HL-60 (cell line): Measurements from ENCODE around the gene RHBG.
A peak's percentile ranks its signal among the peaks of the same experiment; 100 is the strongest.

ENCODE experiments used
- DNase-seq, 2 experiments: peaks; one replicate each; pipeline ENCODE4 v3.0.0-alpha.2; 2010 to 2020; ENCODE audit warnings: low read depth in 1 of 2, low spot score in 1 of 2
- H3K27ac ChIP-seq: fragments of 250-450 bp; sonication (Bioruptor Pico); replicated peaks from 2 replicates; pipeline ENCODE4 v1.5.1; 2020; ENCODE audit warnings: mild to moderate bottlenecking, moderate library complexity
- H3K27me3 ChIP-seq: fragments of 250-450 bp; sonication (Bioruptor Pico); 2 replicates; pipeline ENCODE4 v1.5.1; 2021; ENCODE audit warnings: mild to moderate bottlenecking, moderate library complexity; ENCODE audit not compliant: insufficient read depth, poor library complexity, severe bottlenecking
- H3K4me3 ChIP-seq: replicated peaks from 2 replicates; pipeline ENCODE4 v1.5.1; 2011; ENCODE audit warnings: mild to moderate bottlenecking, control low read depth, low read length; ENCODE audit not compliant: insufficient read depth
- CTCF ChIP-seq: IDR thresholded peaks from one replicate; pipeline ENCODE4 v1.5.1; 2011; ENCODE audit warnings: low read length, control low read depth, inconsistent platforms; ENCODE audit not compliant: insufficient read depth
- GABPA ChIP-seq: IDR thresholded peaks from 2 replicates; pipeline ENCODE4 v1.6.1; 2012; ENCODE audit warnings: low read depth
- POLR2AphosphoS5 ChIP-seq: IDR thresholded peaks from 2 replicates; pipeline ENCODE4 v1.6.1; 2012; ENCODE audit warnings: low read depth
- SPI1 ChIP-seq: IDR thresholded peaks from 2 replicates; pipeline ENCODE4 v1.6.1; 2012; ENCODE audit warnings: low read depth, mild to moderate bottlenecking, borderline replicate concordance
- TF ChIP-seq, protein P1 (sequence below): IDR thresholded peaks from 2 replicates; pipeline ENCODE4 v1.6.1; 2012; ENCODE audit warnings: low read depth; ENCODE audit not compliant: insufficient replicate concordance

The RHBG gene

GRCh38 chr1:156379420-156380165 lies 10.6 kb downstream of the RHBG start:
- no peak for DNase-seq
- TF ChIP-seq GABPA (no peak), CTCF (no peak), POLR2AphosphoS5 (no peak), SPI1 (no peak)
- TF ChIP-seq, protein P1, sequence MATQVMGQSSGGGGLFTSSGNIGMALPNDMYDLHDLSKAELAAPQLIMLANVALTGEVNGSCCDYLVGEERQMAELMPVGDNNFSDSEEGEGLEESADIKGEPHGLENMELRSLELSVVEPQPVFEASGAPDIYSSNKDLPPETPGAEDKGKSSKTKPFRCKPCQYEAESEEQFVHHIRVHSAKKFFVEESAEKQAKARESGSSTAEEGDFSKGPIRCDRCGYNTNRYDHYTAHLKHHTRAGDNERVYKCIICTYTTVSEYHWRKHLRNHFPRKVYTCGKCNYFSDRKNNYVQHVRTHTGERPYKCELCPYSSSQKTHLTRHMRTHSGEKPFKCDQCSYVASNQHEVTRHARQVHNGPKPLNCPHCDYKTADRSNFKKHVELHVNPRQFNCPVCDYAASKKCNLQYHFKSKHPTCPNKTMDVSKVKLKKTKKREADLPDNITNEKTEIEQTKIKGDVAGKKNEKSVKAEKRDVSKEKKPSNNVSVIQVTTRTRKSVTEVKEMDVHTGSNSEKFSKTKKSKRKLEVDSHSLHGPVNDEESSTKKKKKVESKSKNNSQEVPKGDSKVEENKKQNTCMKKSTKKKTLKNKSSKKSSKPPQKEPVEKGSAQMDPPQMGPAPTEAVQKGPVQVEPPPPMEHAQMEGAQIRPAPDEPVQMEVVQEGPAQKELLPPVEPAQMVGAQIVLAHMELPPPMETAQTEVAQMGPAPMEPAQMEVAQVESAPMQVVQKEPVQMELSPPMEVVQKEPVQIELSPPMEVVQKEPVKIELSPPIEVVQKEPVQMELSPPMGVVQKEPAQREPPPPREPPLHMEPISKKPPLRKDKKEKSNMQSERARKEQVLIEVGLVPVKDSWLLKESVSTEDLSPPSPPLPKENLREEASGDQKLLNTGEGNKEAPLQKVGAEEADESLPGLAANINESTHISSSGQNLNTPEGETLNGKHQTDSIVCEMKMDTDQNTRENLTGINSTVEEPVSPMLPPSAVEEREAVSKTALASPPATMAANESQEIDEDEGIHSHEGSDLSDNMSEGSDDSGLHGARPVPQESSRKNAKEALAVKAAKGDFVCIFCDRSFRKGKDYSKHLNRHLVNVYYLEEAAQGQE = no peak
- Histone ChIP-seq H3K27me3 (no peaks in the 10 kb centered on the region), H3K27ac (no peak overlapping the region), H3K4me3 (no peak overlapping the region)

DNA sequence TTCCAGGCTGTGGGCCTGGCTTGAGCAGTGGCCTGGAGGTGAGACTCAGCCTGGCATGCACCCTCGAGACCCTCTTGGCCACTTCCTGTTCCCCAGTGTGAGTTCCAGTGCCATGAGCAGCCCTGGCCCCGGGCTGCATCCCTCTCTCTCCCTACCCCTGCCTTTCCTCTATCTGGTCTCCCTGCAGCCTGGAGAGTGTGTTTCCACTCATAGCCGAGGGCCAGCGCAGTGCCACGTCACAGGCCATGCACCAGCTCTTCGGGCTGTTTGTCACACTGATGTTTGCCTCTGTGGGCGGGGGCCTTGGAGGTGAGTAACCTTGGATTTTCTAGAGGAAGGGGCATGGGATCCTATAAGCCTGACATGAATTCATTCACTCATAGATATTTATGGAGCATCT lies 13.6 kb downstream of the RHBG start:
- no peak for TF ChIP-seq SPI1
- TF ChIP-seq GABPA = no peak
- TF ChIP-seq CTCF = no peak
- TF ChIP-seq, protein P1 = no peak
- TF ChIP-seq POLR2AphosphoS5 = no peak
- no peak for DNase-seq

DNA sequence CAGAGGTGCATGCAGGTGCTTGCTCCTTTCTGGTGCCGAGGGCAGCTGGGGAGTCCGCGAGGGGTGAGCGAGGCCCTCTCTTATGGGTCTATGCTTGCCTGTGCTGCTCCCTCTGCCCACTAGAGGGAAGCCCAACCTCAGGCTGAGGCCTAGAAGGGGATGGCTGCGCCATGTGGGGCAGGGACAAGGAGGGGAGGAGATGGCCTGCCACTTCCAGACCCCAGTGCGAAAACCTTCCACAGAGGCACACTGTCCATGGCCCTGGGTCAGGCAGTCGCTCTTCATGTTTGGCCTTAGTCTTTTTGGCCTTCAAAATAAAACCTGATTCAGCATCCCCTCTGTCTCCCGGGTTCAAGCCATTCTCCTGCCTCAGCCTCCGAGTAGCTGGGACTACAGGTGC lies 14.0 kb downstream of the RHBG start:
- Histone ChIP-seq H3K27me3 (peaks cover 13% of the 10 kb centered on the region), H3K4me3 (no peak overlapping the region), H3K27ac (no peak overlapping the region)
- TF ChIP-seq POLR2AphosphoS5 = no peak
- no peak for TF ChIP-seq SPI1
- TF ChIP-seq CTCF = peak; percentile 78
- TF ChIP-seq GABPA = no peak
- peak in 1 of 2 experiments; percentile 56 for DNase-seq

More for the DNA sequence above, 13.6 kb downstream of the RHBG start:
- Histone ChIP-seq H3K27ac (no peak overlapping the region), H3K27me3 (peaks cover 8% of the 10 kb centered on the region), H3K4me3 (no peak overlapping the region)

GRCh38 chr1:156384007-156384406 lies 15.0 kb downstream of the RHBG start:
- H3K27ac ChIP-seq = no peak overlapping the region
- H3K27me3 ChIP-seq = peaks cover 21% of the 10 kb centered on the region
- DNase-seq = peak in 1 of 2 experiments; percentile 64
- no peak overlapping the region for H3K4me3 ChIP-seq
- TF ChIP-seq POLR2AphosphoS5 (peak; percentile 51), SPI1 (peak; percentile 78), GABPA (no peak), CTCF (no peak)
- TF ChIP-seq, protein P1 = no peak
